GM18867 (cell line): ENCODE results near the gene TPX2.
A peak's percentile ranks its signal among the peaks of the same experiment; 100 is the strongest.
"Not testable (repeated sequence)": the region's sequence is repeated elsewhere in the genome, so short reads cannot be mapped to it uniquely, and the experiment has no call there.

Experiments
- ATAC-seq: cut with Tn5 transposase; IDR thresholded peaks from one replicate; pipeline ENCODE4 v1.9.1; 2021; ENCODE audit warnings: mild to moderate bottlenecking, moderate library complexity; ENCODE audit not compliant: unreplicated experiment

Gene TPX2

GRCh38 chr20:31813611-31814010 is 74.5 kb downstream of the TPX2 start:
- ATAC-seq: no peak

DNA sequence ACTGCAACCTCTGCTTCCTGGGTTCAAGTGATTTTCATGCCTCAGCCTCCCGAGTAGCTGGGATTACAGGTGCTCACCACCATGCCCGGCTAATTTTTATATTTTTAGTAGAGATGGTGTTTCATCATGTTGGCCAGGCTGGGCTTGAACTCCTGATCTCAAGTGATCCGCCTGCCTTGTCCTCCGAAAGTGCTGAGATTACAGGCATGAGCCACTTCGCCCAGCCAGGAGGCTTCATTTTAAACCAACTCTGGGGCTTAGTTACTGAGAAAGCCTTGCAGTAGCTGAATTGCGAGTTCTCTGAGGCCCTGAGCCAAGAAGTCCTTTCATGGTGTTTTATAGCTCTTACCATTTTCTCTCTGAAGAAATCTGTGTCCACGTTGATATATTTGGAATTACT is 75.1 kb downstream of the TPX2 start:
- not testable (repeated sequence) for ATAC-seq

DNA sequence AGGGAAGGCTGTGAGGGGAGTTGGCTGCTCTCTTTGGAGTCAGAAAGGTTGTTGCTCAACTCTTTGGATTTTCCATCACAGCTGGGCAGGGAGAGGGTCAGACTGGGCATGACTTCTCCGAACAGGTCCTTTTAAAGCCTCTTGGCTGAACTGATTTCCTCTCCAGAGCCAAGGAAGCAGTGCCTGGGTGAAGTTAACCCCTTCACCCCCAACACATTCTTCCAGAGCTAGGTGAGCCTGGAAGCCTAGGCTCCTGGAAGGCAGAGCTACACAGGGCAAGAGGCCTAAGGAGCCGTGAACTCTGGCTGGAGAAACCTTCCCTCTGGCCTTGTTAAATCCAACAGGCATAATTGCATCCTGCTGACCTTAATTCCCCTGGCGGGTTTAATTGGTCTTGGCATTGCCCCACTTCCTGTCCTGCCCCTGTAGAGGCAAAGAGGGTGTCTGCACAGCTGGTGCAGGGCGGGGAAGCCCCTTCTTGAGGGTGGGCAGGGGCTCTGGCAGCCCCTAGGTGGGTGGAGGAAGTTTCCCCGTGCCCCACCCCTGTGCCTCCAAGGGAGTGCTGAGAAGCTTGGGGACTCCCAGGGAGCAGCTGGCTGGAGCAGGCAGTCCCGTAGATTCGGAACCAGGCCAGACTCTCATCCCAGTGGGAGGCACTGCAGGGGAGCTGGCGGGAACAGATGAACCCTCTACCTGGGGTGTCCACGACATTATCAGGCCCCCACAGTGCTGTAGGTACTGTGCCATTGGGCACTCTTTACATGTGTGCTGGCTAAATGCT is 76.5 kb downstream of the TPX2 start:
- ATAC-seq: no peak

DNA sequence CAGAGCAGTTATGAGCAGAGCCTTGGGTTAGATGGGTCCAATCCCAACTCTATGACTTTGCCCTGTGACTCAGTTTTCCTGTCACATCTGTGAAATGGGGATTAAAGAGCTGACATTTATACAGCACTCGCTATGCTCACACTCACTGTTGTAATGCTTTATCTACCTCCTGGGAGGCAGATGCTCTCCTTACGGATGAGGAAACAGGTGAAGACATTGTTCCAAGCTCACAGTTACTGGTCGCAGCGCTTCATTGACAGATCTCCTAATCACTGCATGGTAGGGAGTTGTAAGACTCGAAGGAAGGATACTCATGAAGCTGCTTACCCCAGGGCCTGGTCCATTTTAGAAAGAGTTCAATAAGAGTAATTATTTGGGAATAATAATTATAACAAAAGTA is 77.1 kb downstream of the TPX2 start:
- no peak for ATAC-seq

- ATAC-seq: no peak
Measured at GRCh38 chr20:31817461-31817860, 78.4 kb downstream of the TPX2 start.

DNA sequence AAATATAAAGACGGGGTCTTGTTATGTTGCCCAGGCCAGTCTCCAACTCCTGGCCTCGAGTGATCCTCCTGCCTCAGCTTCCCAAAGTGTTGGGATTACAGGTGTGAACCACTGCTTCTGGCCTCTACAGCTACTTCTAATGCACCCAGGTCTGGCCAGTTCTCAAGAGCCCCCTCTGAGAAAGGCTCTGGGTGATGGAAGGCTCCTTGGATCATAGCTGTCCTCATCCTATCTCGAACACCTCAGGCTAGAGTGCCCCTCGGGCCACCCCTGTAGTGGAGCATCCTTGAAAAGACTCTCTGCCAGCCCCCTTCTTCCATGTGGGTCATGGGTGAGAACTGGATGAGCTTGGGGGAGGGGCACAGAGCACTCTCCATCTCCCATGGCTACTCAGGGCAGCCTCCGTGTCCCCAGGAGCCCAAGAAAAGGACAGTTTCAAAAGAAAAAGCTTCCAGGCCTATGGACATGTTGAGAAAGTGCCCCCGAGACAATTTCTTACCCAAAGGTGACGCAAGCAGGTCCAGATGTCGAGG is 79.4 kb downstream of the TPX2 start:
- ATAC-seq: no peak

GRCh38 chr20:31819083-31819784 is 80.1 kb downstream of the TPX2 start, which contains the start of gene MYLK2:
Gene MYLK2 (plus strand): TSS chr20:31819356. CDS start chr20:31819581, 225 bp downstream.
- ATAC-seq: no peak

DNA sequence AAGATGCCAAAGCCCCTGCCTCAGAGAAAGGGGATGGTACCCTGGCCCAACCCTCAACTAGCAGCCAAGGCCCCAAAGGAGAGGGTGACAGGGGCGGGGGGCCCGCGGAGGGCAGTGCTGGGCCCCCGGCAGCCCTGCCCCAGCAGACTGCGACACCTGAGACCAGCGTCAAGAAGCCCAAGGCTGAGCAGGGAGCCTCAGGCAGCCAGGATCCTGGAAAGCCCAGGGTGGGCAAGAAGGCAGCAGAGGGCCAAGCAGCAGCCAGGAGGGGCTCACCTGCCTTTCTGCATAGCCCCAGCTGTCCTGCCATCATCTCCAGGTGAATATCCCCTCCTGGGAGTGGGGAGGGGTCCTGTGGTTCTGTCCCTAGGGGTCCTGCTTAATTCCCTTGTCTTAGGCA is 81.1 kb downstream of the TPX2 start:
- no peak for ATAC-seq

DNA sequence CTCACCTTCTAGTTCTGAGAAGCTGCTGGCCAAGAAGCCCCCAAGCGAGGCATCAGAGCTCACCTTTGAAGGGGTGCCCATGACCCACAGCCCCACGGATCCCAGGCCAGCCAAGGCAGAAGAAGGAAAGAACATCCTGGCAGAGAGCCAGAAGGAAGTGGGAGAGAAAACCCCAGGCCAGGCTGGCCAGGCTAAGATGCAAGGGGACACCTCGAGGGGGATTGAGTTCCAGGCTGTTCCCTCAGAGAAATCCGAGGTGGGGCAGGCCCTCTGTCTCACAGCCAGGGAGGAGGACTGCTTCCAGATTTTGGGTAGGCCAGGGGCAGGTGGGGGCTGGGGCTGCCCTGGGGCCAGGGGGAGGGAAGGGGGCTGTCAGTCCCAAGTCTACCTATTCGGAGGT is 82.3 kb downstream of the TPX2 start:
- ATAC-seq: no peak

DNA sequence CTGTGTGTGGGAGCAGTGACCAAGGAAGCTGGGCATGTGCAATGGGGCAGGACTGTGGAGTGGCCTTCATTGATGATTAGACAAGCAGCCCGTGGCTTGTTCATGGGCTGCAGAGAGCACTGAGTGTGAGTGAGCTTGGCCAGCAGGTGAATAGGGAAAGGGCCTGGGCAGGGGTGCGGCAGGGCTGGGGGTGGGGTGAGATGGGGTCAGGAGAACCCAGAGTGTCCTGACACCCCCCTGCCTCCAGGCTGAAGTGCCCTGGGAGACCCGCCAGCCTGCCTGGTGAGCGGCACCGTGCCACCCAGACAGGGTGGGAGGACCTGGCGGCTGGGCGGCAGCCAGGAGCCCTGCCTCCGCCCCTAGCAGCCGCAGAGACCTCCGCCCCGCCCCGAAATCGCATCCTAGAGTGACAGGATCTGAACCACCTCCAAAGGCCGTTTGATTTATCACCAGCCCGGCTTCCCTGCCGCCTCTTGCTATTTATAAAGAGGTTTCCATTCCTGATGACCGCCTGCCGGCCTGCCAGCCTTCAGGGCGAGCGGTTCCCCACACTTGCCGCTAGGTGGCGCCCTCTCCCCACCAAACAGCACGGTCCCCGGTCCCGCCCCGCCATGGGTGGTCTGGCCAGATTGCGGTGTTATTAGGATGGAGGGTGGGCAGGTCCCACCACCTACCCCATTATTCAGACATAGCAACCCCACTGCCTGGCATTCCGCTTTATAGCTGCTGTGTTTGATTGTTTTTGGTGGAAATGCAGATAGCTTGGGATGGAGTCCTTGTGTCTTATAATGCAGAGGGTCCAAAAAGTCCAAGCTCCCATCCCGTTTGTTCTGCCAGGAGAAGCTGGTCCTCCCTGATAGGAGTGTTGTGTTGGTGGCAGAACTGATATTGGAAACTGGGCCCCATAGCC is 83.6 kb downstream of the TPX2 start:
- peak; percentile 55 for ATAC-seq

GRCh38 chr20:31823360-31824124 is 84.5 kb downstream of the TPX2 start:
- ATAC-seq: no peak

DNA sequence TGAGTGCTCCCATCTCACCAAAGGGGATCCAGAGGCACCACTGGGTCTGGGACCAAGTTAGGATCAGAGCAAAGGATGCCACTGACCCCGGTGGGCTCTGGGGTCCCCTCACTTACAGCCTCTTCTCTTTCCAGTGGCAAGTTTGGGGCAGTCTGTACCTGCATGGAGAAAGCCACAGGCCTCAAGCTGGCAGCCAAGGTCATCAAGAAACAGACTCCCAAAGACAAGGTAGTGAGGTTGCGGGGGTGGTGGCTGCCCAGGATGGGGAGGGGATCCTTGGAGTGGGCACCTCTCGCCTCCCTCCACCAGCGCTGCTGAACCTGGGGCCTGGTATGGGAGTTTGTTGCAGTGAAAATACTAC is 85.0 kb downstream of the TPX2 start:
- no peak for ATAC-seq

DNA sequence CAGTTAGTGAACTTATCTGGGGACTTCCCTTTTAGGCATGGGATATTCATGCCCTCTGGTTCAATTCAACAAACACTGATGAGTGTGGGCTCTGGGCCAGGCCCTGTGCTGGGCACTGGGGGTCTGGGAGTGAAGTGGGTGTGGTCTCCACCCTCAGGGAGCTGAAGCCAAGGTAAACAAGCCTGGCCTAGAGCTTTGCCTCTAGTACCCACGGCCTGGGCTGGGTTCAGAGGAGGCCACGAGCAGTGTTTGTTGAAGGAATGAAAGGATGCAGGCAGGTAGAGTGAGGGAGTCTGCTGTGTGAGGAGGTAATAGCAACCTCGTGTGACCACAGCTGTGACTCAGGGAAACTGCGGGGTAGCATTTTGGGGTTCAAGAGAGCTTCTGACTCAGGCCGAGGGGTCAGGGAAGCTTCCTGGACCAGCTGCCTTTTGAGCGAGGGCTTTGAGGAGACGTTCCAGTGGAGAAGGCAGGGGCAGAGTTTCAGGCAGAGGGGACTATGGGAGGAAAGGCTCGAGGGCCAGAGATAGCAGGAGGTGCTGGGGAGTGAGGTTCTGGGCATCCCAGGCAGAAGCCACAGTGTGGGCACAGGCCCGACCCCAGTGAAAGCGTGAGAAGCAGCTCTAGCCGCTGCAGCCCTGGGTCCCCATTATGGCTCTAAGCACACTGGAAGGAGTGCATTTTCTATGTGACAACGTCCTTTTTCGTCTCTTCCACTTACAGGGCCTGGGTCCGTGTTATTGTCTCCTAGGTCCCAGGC is 85.6 kb downstream of the TPX2 start:
- ATAC-seq: no peak

DNA sequence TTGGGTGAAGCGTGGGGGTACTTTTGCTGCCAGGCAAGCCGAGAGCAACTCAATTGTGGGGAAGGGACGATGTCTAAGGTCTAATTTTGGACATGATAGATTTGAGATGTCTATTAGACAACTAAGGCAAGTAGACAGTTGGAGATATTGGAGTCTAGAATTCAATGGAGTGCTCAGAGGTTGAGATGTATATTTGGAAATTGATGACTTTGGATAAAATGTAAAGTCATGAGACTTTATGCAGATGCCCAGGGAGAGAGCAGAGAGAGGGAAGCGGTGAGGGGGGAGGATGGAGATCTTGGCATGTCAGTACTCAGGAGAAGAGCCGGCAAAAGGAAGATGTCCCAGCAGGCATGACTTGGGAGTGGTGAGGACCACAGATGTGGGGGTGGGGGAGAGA is 87.0 kb downstream of the TPX2 start:
- no peak for ATAC-seq

- no peak for ATAC-seq
Measured at GRCh38 chr20:31827059-31827458, 88.0 kb downstream of the TPX2 start.

DNA sequence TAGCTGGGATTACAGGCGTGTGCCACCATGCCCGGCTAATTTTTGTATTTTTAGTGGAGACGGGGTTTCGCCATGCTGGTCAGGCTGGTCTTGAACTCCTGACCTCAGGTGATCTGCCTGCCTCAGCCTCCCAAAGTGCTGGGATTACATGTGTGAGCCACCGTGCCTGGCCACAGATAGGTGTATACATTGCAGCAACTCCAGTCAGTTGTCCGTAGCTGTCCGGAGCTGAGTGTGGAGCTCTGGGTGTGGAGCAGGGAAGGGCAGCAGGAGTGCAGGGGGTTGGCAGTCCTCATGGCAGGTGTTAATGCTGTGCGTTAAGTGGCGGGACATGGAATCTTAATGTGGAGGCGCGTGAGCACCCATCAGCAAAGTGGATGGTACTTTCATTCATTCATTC is 88.9 kb downstream of the TPX2 start:
- not testable (repeated sequence) for ATAC-seq

DNA sequence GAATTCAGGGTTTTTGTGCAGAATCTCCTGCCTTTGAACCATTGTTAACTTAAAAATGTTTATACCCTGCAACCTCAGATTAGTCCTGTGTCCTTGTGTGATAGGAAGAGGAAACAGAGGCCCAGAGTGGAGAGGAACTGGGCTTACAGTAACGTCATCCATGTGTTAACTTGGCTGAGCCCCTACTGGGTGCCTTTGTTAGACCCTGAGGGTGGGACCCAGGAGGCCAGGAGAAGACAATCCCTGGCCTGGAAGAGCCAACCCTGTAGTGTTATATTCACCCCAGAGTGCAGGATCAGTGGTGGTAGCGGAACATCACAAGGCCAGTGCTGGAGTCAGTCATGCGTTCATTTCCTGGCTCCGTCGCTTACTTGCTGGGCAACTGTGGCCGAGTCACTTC is 90.6 kb downstream of the TPX2 start:
- ATAC-seq: no peak

- ATAC-seq: no peak
Measured at GRCh38 chr20:31830406-31830981, 91.4 kb downstream of the TPX2 start.

GRCh38 chr20:31831211-31831610 is 92.1 kb downstream of the TPX2 start:
- ATAC-seq: no peak
